Pancreas (tissue), 10 donors: ENCODE data around the gene COG7. TPM values are rescaled to one million over a fixed set of nuclear protein-coding genes. Genes with fewer than 3 reads are reported as not detected.

Source experiments
- ATAC-seq, 4 donors: fragments of 200-7000 bp; cut with Tn5 transposase; one replicate each; pipeline versions ENCODE4 v1.8.0 to v1.9.1; 2020; ENCODE audit warnings: mild to moderate bottlenecking in 4 of 4, moderate library complexity in 4 of 4
- DNase-seq, 6 donors: peaks; one replicate each; pipeline ENCODE4 v3.0.0-alpha.2; 2020
- FAIRE-seq: peaks from 2 replicates; lab custom pipeline; 2012; peaks lifted over from hg19 to GRCh38; lab: Jason Lieb, UNC
- H3K27ac ChIP-seq, 4 donors: fragments of 200-600 bp; sonication (generic); 1 replicate in 3 of 4; 2 replicates in 1 of 4; pipeline versions ENCODE4 v1.5.0 to v1.8.0; 2020
- H3K27me3 ChIP-seq, 4 donors: fragments of 200-600 bp; one replicate each; pipeline ENCODE4 v1.8.0; 2021
- H3K36me3 ChIP-seq, 3 donors: fragments of 200-600 bp; sonication (generic) in 1 of 3; one replicate each; pipeline versions ENCODE4 v1.5.0 to v1.8.0; 2020 to 2021
- H3K4me1 ChIP-seq, 3 donors: fragments of 200-600 bp; one replicate each; pipeline ENCODE4 v1.8.0; 2021
- H3K4me3 ChIP-seq, 4 donors: fragments of 200-600 bp; sonication (generic) in 2 of 4; one replicate each; pipeline versions ENCODE4 v1.5.0 to v1.8.0; 2020 to 2021
- H3K9me3 ChIP-seq, 4 donors: fragments of 200-600 bp; one replicate each; pipeline ENCODE4 v1.8.0; 2021
- WGBS, 2 donors: extraction: QIAGEN DNeasy Blood & Tissue Kit; methylation state at CpG; one replicate each; pipeline ENCODE4 v1.1.7; 2013; 5-methylcytosine and 5-hydroxymethylcytosine counted together
- intact Hi-C, 3 donors: fragments of 100-400 bp; cut with DNase I; formaldehyde crosslinking; loops; one replicate each; pipeline versions ENCODE4 v1.11.1 to v1.14.2; 2022
- polyA plus RNA-seq, 2 donors: library from polyadenylated mRNA; stranded (reverse); fragments of 200-250 nt; gene quantifications; one replicate each; pipeline ENCODE4 v1.2.3, GENCODE V29; 2013
- total RNA-seq, 6 donors: library from RNA; stranded (reverse); fragmentation: NEBNext Ultra II Directional in 4 of 6; extraction: Animal tissue kit (Norgen Biotek cat#: 25700) in 4 of 6; gene quantifications; one replicate each; pipeline versions ENCODE4 v1.2.1 to v1.2.4, GENCODE V29; 2021 to 2023
- TF ChIP-seq, protein P1 (sequence below), 4 donors: fragments of 200-600 bp; sonication (generic) in 3 of 4; IDR thresholded peaks; one replicate each; pipeline versions ENCODE4 v1.5.0 to v1.8.0; 2021; ENCODE audit warnings: antibody characterized with exemption in 4 of 4
- donor health status: healthy with polysubstance abuse.
- donor health status: DM: no; HTN: no; CAD: no; lungs with moderate emphysema.
- donor health status: DM: no; HTN: no; CAD: no.
- donor health status: control.
- donor health status: control.
- donor health status: Bipolar disorder and iron deficiency.
- donor health status: DM: yes; HTN: yes; CAD: no.
- donor health status: DM: no; HTN: no; CAD: no.
- donor health status: DM: no; HTN: no; CAD: no.
- donor health status: DM: yes; HTN: yes; CAD: no.

The COG7 gene
- total and polyA plus RNA-seq, 8 donors, result 5.9 to 34.0 (median 9.1) TPM

DNA sequence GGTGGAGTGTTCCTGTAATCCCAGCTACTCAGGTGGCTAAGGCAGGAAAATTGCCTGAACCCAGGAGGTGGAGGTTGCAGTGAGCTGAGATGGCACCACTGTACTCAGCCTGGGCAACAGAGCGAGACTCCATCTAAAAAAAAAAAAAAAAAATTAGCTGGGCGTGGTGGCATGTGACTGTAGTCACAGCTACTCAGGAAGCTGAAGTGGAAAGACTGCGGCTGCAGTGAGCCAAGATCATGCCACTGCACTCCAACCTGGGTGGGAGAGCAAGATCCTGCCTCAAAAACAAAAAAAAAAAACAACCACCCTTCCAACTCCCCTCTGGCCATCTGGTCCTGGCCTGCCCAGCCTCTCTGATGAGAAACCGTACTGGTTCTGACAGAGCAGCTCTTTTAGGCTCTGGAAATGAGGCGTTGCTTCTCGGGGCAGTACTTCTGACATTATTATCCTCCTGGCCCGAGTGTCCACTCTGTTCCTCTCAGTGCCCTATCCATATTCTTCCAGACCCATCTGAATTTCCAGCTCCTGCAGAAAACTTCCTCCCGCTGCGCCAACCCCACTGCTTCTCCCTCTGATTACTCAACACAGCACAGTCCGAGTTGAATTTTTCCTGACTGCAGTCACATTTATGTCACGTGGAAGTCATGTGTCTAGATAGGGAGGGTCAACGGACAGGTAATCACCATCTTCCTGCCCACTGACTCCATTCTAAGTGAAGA is 44.0 kb upstream of the COG7 start:
- TF ChIP-seq, protein P1, sequence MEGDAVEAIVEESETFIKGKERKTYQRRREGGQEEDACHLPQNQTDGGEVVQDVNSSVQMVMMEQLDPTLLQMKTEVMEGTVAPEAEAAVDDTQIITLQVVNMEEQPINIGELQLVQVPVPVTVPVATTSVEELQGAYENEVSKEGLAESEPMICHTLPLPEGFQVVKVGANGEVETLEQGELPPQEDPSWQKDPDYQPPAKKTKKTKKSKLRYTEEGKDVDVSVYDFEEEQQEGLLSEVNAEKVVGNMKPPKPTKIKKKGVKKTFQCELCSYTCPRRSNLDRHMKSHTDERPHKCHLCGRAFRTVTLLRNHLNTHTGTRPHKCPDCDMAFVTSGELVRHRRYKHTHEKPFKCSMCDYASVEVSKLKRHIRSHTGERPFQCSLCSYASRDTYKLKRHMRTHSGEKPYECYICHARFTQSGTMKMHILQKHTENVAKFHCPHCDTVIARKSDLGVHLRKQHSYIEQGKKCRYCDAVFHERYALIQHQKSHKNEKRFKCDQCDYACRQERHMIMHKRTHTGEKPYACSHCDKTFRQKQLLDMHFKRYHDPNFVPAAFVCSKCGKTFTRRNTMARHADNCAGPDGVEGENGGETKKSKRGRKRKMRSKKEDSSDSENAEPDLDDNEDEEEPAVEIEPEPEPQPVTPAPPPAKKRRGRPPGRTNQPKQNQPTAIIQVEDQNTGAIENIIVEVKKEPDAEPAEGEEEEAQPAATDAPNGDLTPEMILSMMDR (IDR thresholded peaks at IDR 0.05), result no peak
- no peak for FAIRE-seq
- ATAC-seq, result peak; percentile 49 to 75 (median 60)
- peak overlapping the region; percentile 17 to 73 (median 52) for H3K27ac ChIP-seq
- H3K36me3 ChIP-seq, result peaks cover 4 to 38% (median 37%) of the 10 kb centered on the region in 3 donors
- H3K9me3 ChIP-seq, result no peaks in the 10 kb centered on the region
- peak in 3 of 6 donors; percentile 43 to 52 (median 51) for DNase-seq
- peaks cover 27 to 53% (median 32%) of the 10 kb centered on the region in 3 donors for H3K4me1 ChIP-seq
- WGBS, 2 donors, result 10 to 16% methylated on average over 12 of the region's 12 CpGs
- H3K4me3 ChIP-seq, result no peak overlapping the region
- H3K27me3 ChIP-seq, result no peaks in the 10 kb centered on the region
- intact Hi-C loops, result no loop called here

DNA sequence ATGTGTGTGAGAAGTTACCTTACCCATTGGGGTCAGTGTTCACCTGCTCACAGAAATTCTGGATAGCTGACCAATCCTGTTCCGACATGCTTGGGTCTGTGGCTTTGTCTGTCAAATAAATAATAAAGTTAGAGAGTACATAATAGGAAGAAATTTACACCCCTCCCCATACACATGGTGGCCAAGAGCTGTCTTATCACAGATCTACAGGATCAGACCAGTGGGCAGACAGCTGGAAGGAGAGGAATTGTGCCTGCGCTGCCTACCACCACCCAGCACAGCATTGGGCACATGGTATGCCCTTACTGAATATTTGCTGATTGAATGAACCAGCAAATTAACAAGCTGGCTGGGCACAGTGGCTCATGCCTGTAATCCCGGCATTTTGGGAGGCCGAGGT is 42.7 kb upstream of the COG7 start:
- intact Hi-C loops, result no loop called here
- Histone ChIP-seq H3K4me1 (peaks cover 19 to 42% (median 25%) of the 10 kb centered on the region in 3 donors), H3K9me3 (no peaks in the 10 kb centered on the region), H3K27me3 (no peaks in the 10 kb centered on the region), H3K36me3 (peaks cover 4 to 50% (median 50%) of the 10 kb centered on the region in 3 donors), H3K27ac (peak overlapping the region in 1 of 4 donors; percentile 73), H3K4me3 (no peak overlapping the region)
- no peak for ATAC-seq
- no peak for DNase-seq
- FAIRE-seq, result no peak
- WGBS, 2 donors, result 90 to 91% methylated on average over 4 of the region's 4 CpGs
- TF ChIP-seq, protein P1 (IDR thresholded peaks at IDR 0.05), result no peak

DNA sequence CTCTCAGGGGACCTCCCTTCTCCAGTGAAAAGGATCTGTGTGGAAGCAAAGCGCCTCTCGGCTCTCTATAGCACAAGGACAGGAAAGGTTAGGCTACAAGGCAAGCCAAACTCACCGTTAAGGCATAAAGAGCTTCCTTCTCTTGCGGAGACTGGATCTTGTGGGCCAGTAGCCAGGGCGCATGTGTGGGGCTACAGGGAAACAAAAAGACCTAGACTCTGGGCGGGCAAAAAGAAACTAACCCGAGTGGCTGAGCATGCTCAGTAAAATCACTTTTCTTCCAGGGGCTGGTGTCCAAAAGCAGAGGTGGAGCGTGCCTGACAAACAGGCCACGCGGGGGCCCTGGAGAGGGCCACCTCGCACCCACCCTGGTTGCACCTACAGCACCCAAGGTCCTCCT is 41.2 kb upstream of the COG7 start:
- Histone ChIP-seq H3K4me1 (peaks cover 6 to 30% (median 14%) of the 10 kb centered on the region in 3 donors), H3K27me3 (no peaks in the 10 kb centered on the region), H3K27ac (no peak overlapping the region), H3K9me3 (no peaks in the 10 kb centered on the region), H3K4me3 (no peak overlapping the region), H3K36me3 (peaks cover 4 to 65% (median 63%) of the 10 kb centered on the region in 3 donors)
- intact Hi-C loops, result no loop called here
- TF ChIP-seq, protein P1 (IDR thresholded peaks at IDR 0.05), result no peak
- ATAC-seq, result no peak
- WGBS, 2 donors, result 88 to 93% methylated on average over 11 of the region's 11 CpGs
- no peak for FAIRE-seq
- DNase-seq, result no peak

DNA sequence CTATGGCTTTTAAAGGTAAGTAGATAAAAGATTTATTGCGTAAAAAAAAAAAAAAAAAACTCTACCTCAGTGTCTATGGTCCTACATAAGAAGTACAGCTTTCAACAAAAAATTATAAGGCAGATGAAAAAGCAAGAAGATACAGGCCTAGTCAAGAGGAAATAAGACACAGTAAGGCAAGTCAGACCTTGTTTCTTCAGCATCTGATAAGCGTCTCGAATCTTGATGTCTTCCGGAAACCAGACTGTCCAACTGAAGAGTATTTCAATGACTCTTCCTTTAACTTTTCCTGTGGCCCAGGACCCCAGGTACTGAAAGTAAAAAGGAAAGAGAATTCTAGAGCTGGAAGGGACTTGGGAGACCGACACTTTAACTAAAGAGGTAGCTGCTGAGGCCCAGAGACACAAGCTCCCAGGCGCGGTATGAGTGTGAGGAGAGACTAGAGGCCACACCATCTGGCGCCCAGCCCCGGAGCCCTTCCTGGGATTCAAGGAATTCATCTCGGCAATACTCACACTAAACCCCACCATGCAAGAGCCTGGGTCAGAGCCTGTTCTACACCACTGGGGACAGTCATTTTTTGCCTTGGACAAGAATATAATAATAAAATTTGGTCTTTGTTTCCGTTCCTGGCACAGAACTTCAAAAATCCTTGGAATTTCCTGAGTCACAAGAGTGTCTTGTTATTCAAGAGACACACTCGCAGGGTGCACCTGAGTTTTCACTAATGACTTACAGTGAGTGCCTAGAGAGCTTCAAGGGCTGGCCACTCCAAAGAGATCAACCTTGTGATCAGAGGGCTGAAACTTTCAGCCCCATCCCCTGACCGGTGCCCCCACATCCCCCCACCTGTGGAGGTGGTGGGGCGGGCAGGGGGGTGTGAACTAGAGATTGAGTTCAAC is 38.8 kb upstream of the COG7 start:
- Histone ChIP-seq H3K4me3 (no peak overlapping the region), H3K27me3 (no peaks in the 10 kb centered on the region), H3K36me3 (peaks cover 4 to 89% (median 84%) of the 10 kb centered on the region in 3 donors), H3K4me1 (peaks cover 0 to 5% (median 0%) of the 10 kb centered on the region in 3 donors), H3K27ac (no peak overlapping the region), H3K9me3 (no peaks in the 10 kb centered on the region)
- FAIRE-seq, result no peak
- TF ChIP-seq, protein P1 (IDR thresholded peaks at IDR 0.05), result no peak
- DNase-seq, result no peak
- intact Hi-C loops, result no loop called here
- 80 to 82% methylated on average over 14 of the region's 14 CpGs for WGBS, 2 donors
- ATAC-seq, result peak in 1 of 4 donors; percentile 8
